ENCODE measurements around the gene ETNPPL. TPM values are rescaled to one million over a fixed set of nuclear protein-coding genes. Genes with fewer than 3 reads are reported as not detected.

The ETNPPL gene
- total and polyA plus RNA-seq, 9 of the 15 experiments (the other 6 are each of a cell fraction or from before 2014, with no cell fraction given): 0.06 to 0.14 TPM; not detected in 7

DNA sequence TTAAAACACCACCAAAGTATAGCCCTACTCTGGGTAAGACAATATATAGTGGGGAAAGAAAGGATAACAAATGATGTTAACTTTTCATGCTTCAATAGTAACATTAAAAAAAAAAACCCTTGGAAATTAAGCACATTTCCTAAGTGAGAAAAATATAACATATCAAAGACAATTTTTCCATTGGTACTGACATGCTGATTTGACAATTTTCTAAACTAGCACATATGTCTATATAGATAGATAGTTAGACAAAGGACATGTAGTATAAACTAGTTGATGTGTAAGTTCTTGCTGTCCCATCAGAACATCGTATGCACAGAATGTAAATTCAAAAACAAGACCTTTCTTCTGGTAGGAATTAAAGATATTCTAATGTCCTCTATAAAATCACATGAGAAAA is 47.2 kb upstream of the ETNPPL start:
- in situ Hi-C loops (cut with MboI): no loop called here
- BruUV-seq (replicated peaks): no TSS peak

More for the DNA sequence above, 47.2 kb upstream of the ETNPPL start:
- no peak overlapping the region for H3K9ac ChIP-seq (ENCODE audit: insufficient read depth in 1 of 2, low read depth in 2 of 2, low read length in 2 of 2)
- H3K9me1 ChIP-seq (ENCODE audit: control insufficient read depth, insufficient read depth, low read length): no peaks in the 10 kb centered on the region
- ChIA-PET CTCF (ENCODE audit: low intra/inter-chr PET ratio) (no interaction called here), POLR2A (no interaction called here)
- no peaks in the 10 kb centered on the region for H3K4me1 ChIP-seq (replicated peaks in 1 of 2; ENCODE audit: control insufficient read depth in 2 of 2, insufficient read depth in 2 of 2, low read length in 2 of 2)
- DNase-seq (ENCODE audit: extremely low read depth in 1 of 4, low spot score in 3 of 4) (no peak), ATAC-seq (no peak), FAIRE-seq (no peak)
- TF ChIP-seq C11orf30 (IDR thresholded peaks at IDR 0.05; ENCODE audit: low read depth) (peak; percentile 44; the same call in 1 of the 2 replicates), ZNF780A (CRISPR knock-in tag; IDR thresholded peaks at IDR 0.05) (no peak), MAFG (tag; conservative IDR thresholded peaks at IDR 0.05) (peak; percentile 44; the same call in 1 of the 2 replicates), ZEB2 (IDR thresholded peaks at IDR 0.05) (no peak), ZNF316 (IDR thresholded peaks at IDR 0.05) (peak; percentile 81)
- TF ChIP-seq, protein P1, sequence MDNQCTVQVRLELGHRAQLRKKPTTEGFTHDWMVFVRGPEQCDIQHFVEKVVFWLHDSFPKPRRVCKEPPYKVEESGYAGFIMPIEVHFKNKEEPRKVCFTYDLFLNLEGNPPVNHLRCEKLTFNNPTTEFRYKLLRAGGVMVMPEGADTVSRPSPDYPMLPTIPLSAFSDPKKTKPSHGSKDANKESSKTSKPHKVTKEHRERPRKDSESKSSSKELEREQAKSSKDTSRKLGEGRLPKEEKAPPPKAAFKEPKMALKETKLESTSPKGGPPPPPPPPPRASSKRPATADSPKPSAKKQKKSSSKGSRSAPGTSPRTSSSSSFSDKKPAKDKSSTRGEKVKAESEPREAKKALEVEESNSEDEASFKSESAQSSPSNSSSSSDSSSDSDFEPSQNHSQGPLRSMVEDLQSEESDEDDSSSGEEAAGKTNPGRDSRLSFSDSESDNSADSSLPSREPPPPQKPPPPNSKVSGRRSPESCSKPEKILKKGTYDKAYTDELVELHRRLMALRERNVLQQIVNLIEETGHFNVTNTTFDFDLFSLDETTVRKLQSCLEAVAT (IDR thresholded peaks at IDR 0.05): no peak
- H3K27ac ChIP-seq (ENCODE audit: extremely low read depth, low read depth, low read length): no peak overlapping the region
- peaks cover 0 to 6% of the 10 kb centered on the region in 2 experiments; a peak in 1 of 5 replicates for H3K27me3 ChIP-seq (ENCODE audit: control insufficient read depth in 2 of 2, insufficient read depth in 2 of 2, low read length in 2 of 2)
- intact Hi-C loops (cut with micrococcal nuclease): no loop called here
- H2AFZ ChIP-seq (ENCODE audit: low read depth, low read length): no peak overlapping the region
- H4K20me1 ChIP-seq (replicated peaks; ENCODE audit: control insufficient read depth, insufficient read depth, low read length): no peaks in the 10 kb centered on the region
- H3K4me2 ChIP-seq (ENCODE audit: insufficient read depth, low read length): no peak overlapping the region
- H3K36me3 ChIP-seq (ENCODE audit: control insufficient read depth, insufficient read depth, low read length): no peaks in the 10 kb centered on the region
- H3K4me3 ChIP-seq: no peak overlapping the region
- H3K79me2 ChIP-seq (ENCODE audit: control insufficient read depth, insufficient read depth, low read length): no peaks in the 10 kb centered on the region
- H3K9me3 ChIP-seq (replicated peaks; ENCODE audit: control insufficient read depth, insufficient read depth, low read depth, low read length): no peaks in the 10 kb centered on the region
- WGBS (ENCODE audit: insufficient coverage, low coverage, missing lambda C conversion rate): 0% methylated on average over 1 of the region's 1 CpG
